Activated T-cell treated with anti-CD3 and anti-CD28 coated beads for 1 hour (primary cell): Measurements from ENCODE around the gene ZNF180.
"Not testable (repeated sequence)": the region's sequence is repeated elsewhere in the genome, so short reads cannot be mapped to it uniquely, and the experiment has no call there.

ENCODE experiments used
- DNase-seq: peaks from one replicate; pipeline ENCODE4 v3.0.0-alpha.2; 2020; ENCODE audit warnings: low read depth

The ZNF180 gene

GRCh38 chr19:44499962-44500949, at the start of gene ZNF180:
TSS of gene ZNF180 (minus strand) at chr19:44500522. CDS start at chr19:44497334, 3,188 bp downstream.
- DNase-seq: peak; percentile 93

- no peak for DNase-seq
Observed at GRCh38 chr19:44549507-44549906, 49.2 kb upstream of the ZNF180 start.

GRCh38 chr19:44548736-44549135, 48.4 kb upstream of the ZNF180 start:
- DNase-seq: no peak

GRCh38 chr19:44544031-44544430, 43.7 kb upstream of the ZNF180 start:
- DNase-seq: no peak

- DNase-seq: no peak
Observed at GRCh38 chr19:44542671-44543070, 42.3 kb upstream of the ZNF180 start.

GRCh38 chr19:44540736-44541135, 40.4 kb upstream of the ZNF180 start:
- no peak for DNase-seq

GRCh38 chr19:44539991-44540390, 39.7 kb upstream of the ZNF180 start:
- no peak for DNase-seq

GRCh38 chr19:44539236-44539826, 39.0 kb upstream of the ZNF180 start:
- no peak for DNase-seq

GRCh38 chr19:44535361-44535760, 35.0 kb upstream of the ZNF180 start:
- not testable (repeated sequence) for DNase-seq

GRCh38 chr19:44532819-44533218, 32.5 kb upstream of the ZNF180 start:
- no peak for DNase-seq

GRCh38 chr19:44530777-44531176, 30.5 kb upstream of the ZNF180 start:
- no peak for DNase-seq

- no peak for DNase-seq
Observed at GRCh38 chr19:44529536-44529935, 29.2 kb upstream of the ZNF180 start, which contains the start of gene CEACAM20. TSS of gene CEACAM20 (minus strand) at chr19:44529675. CDS start at chr19:44529509, 166 bp downstream.

- DNase-seq: no peak
Observed at GRCh38 chr19:44527554-44527953, 27.2 kb upstream of the ZNF180 start.

- DNase-seq: no peak
Observed at GRCh38 chr19:44525721-44526430, 25.6 kb upstream of the ZNF180 start.

- no peak for DNase-seq
Observed at GRCh38 chr19:44521370-44521769, 21.0 kb upstream of the ZNF180 start.

- no peak for DNase-seq
Observed at GRCh38 chr19:44517146-44517545, 16.8 kb upstream of the ZNF180 start.

- DNase-seq: no peak
Observed at GRCh38 chr19:44515907-44516306, 15.6 kb upstream of the ZNF180 start.

- DNase-seq: no peak
Observed at GRCh38 chr19:44515031-44515430, 14.7 kb upstream of the ZNF180 start.

- no peak for DNase-seq
Observed at GRCh38 chr19:44512326-44513298, 12.3 kb upstream of the ZNF180 start.

GRCh38 chr19:44509478-44509877, 9.2 kb upstream of the ZNF180 start:
- no peak for DNase-seq

GRCh38 chr19:44499559-44499958, 763 bp downstream of the ZNF180 start:
- DNase-seq: no peak
